GM12864 (cell line): Measurements from ENCODE around the gene KCTD10.

Experiments
- DNase-seq: peaks from one replicate; pipeline ENCODE4 v3.0.0-alpha.2; 2011; ENCODE audit warnings: low read depth
- H3K4me3 ChIP-seq: 2 replicates; pipeline ENCODE4 v1.5.1; 2011; ENCODE audit warnings: mild to moderate bottlenecking, low read depth, low read length, control low read depth
- CTCF ChIP-seq: IDR thresholded peaks from 2 replicates; pipeline ENCODE4 v1.5.1; 2011; ENCODE audit warnings: low read depth, mild to moderate bottlenecking, moderate library complexity, low read length, control low read depth, inconsistent platforms; ENCODE audit errors: missing control alignments

KCTD10 gene

DNA sequence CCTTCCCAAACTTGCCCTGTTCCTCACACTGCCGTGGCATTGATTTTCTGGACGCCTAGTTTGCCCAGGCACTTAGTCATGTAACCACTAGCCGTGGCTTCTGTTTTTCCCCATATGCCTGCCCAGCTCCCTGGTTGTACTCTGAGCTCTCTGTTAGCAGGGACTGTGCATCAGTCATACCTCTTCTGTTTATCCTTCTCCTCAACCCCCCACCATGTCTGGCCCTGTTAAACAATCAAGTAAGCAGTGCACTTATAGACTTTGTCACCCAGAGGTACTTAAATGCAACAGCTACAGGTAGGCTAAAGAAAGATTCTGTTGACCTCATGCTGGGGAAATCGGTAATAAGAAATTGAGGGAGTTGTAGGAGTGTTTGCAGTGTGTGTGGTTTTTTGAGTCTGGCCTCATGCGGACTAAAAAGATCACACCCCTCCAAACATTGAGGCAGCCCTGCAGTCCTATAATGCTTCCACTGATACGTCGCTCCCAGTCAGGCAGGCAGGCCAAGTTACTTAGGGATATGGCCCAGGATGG, 17.3 kb upstream of the KCTD10 start:
- TF ChIP-seq CTCF: no peak
- no peak for DNase-seq
- no peak overlapping the region for H3K4me3 ChIP-seq

GRCh38 chr12:109493938-109494337, 16.8 kb upstream of the KCTD10 start:
- no peak for DNase-seq
- TF ChIP-seq CTCF: no peak
- H3K4me3 ChIP-seq: no peak overlapping the region

- H3K4me3 ChIP-seq: no peak overlapping the region
- DNase-seq: no peak
- TF ChIP-seq CTCF: no peak
Observed at GRCh38 chr12:109493090-109493489, 16.0 kb upstream of the KCTD10 start.

DNA sequence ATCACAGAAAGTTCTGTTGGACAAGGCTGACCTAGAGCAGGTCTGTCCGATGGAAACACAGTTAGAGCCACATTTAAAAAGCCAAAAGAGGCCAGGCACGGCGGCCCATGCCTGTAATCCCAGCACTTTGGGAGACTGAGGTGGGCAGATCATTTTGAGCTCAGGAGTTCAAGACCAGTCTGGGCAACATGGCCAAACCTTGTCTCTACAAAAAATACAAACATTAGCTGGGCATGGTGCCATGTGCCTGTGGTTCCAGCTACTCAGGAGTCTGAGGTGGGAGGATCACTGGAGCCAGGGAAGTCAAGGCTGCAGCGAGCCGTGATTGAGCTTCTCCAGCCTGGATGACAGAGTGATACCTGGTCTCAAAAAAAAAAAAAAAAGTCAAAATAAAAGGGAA, 15.3 kb upstream of the KCTD10 start:
- no peak for DNase-seq
- H3K4me3 ChIP-seq: no peak overlapping the region
- no peak for TF ChIP-seq CTCF

- TF ChIP-seq CTCF: no peak
- DNase-seq: no peak
- H3K4me3 ChIP-seq: no peak overlapping the region
Observed at GRCh38 chr12:109491671-109492070, 14.6 kb upstream of the KCTD10 start.

- no peak overlapping the region for H3K4me3 ChIP-seq
- no peak for DNase-seq
- TF ChIP-seq CTCF: no peak
Observed at GRCh38 chr12:109489955-109490565, 13.0 kb upstream of the KCTD10 start.
